Breast epithelium (tissue), 3 donors: ENCODE measurements around the gene SFT2D3.

ENCODE experiments used
- POLR2A ChIP-seq: fragments of 450-650 bp; IDR thresholded peaks from one replicate; pipeline ENCODE4 v1.6.1; 2016; ENCODE audit warnings: antibody characterized with exemption, mild to moderate bottlenecking, moderate library complexity
- TF ChIP-seq, protein P1 (sequence below), 3 donors: fragments of 450-650 bp; IDR thresholded peaks; one replicate each; pipeline ENCODE4 v1.5.1; 2016 to 2017; ENCODE audit warnings: antibody characterized with exemption in 3 of 3, mild to moderate bottlenecking in 3 of 3, moderate library complexity in 3 of 3

DNA sequence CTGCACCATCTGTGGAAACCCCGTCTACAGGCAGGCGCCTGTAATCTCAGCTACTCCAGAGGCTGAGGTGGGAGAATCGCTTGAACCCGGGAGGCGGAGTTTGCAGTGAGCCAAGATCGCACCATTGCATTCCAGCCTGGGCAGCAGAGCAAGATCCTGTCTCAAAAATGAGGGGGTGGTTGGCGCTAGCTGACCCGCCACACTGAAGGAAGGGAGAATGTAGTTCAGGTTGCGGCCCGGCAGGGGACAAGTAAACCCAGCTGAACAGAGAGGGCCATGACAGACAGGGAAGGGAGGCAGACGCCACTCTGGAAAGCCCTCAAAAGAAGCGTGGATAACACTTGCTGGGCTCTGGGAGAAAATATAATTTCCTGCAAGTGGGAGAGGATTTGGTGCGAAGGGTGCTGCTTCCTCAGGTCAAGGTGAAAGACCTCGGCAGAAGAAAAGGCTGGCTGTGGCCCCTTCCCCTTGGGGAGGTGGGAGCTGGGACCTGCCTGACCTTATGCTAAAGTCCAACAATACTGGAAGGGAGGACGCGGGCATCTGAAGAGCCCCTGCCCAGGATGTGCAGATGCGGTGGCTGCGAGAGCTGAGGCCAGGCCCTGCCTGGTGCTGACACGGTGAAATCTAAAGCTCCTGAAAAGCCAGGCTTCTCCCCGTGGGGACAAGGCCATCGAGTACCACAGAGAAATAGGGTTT lies 3.7 kb upstream of the SFT2D3 start:
- no peak for TF ChIP-seq POLR2A
- TF ChIP-seq, protein P1, sequence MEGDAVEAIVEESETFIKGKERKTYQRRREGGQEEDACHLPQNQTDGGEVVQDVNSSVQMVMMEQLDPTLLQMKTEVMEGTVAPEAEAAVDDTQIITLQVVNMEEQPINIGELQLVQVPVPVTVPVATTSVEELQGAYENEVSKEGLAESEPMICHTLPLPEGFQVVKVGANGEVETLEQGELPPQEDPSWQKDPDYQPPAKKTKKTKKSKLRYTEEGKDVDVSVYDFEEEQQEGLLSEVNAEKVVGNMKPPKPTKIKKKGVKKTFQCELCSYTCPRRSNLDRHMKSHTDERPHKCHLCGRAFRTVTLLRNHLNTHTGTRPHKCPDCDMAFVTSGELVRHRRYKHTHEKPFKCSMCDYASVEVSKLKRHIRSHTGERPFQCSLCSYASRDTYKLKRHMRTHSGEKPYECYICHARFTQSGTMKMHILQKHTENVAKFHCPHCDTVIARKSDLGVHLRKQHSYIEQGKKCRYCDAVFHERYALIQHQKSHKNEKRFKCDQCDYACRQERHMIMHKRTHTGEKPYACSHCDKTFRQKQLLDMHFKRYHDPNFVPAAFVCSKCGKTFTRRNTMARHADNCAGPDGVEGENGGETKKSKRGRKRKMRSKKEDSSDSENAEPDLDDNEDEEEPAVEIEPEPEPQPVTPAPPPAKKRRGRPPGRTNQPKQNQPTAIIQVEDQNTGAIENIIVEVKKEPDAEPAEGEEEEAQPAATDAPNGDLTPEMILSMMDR (IDR thresholded peaks at IDR 0.05), result no peak
